MM.1S (cell line): ENCODE measurements around the gene WDFY3.

Source experiments
- CTCF ChIP-seq: fragments of 300-600 bp; sonication (generic); IDR thresholded peaks from 2 replicates; pipeline ENCODE4 v1.5.1; 2016; ENCODE audit warnings: antibody characterized with exemption, low read length, mixed read lengths
- EZH2 ChIP-seq: fragments of 300-600 bp; sonication (generic); optimal IDR thresholded peaks from 2 replicates; pipeline ENCODE3; 2017; ENCODE audit warnings: low read depth, mild to moderate bottlenecking, antibody characterized with exemption, low read length, mixed read lengths
- EZH2phosphoT487 ChIP-seq: fragments of 300-600 bp; sonication (generic); IDR thresholded peaks from 2 replicates; pipeline ENCODE4 v1.6.1; 2018; ENCODE audit warnings: antibody characterized with exemption, low read length

DNA sequence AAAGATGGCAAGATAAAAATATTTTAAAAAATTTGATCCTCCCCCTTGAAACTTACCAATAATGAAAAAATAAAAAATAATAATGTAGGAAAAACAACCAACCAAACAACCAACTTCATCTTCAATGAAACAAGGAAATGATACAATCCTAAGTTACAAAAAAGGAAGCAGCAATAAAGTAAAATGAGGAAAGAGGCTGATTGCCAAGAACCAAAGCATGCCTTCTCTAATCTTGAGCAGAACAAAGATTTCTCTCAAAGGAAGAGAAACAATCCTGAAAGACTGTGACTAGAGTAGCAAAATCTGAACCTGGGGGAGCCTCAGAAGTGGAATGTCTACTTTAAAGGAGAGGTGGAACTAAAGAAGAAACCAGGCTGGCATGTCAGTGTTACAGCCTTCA lies 10.9 kb upstream of the WDFY3 start:
- TF ChIP-seq CTCF, result no peak
- no peak for TF ChIP-seq EZH2
- TF ChIP-seq EZH2phosphoT487, result no peak
